Measurements from ENCODE around the gene SETD7.

The SETD7 gene

DNA sequence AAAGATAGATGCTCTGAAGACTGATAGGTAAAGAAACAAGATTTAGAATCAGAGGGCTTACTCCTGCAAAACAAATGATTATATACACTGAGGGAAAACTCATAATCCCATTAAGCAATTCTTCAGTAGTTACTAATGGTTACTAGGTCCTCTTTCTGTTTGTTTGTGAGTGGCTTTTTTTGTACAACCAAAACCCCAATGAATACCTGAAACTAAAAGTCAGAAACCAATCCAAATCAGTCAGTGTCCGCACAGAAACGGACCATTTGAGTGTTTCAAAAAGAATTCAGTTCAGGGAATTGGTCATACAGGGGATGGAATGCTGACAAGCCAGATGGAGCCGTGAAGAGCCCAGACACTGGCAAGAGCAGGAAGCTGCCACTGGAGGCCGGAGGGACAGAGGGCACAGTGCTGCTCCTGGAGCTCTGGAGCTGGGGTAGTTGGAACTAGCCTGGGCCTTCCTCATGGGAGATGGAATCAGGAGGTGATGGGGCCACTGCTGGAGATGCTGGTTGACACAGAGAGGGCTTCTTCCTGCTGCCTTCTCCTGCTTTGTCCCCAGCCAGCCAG lies 31.9 kb downstream of the SETD7 start:
- H3K27me3 ChIP-seq (ENCODE audit: insufficient read depth, low read length) = no peaks in the 10 kb centered on the region

DNA sequence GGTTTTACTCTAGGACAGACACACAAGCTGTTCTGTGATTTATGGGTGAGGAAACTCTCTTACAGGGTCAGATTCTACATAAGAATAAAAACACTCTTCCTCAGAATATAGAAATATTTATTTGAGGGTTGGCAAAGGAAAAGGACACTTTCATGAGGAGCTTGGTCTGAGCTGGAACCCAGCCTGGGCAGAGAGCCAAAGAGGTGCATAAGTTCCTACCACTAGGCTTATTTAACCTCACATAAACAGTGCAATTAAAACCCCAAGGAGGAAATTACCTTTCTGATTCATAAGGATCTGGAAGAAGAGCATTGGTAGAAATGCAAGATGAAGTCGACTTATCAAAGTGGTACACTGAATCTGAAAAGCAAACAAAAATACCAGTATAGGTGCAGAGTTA lies 32.9 kb downstream of the SETD7 start:
- Histone ChIP-seq H3K4me3 (ENCODE audit: low read length) (no peak overlapping the region), H3K27me3 (ENCODE audit: insufficient read depth, low read length) (no peaks in the 10 kb centered on the region), H3K4me1 (ENCODE audit: insufficient read depth, low read length) (no peaks in the 10 kb centered on the region), H3K9ac (ENCODE audit: low read depth, low read length) (no peak overlapping the region), H3K27ac (ENCODE audit: low read depth, low read length) (no peak overlapping the region), H3K9me3 (ENCODE audit: insufficient read depth, low read depth, low read length) (no peaks in the 10 kb centered on the region), H3K36me3 (ENCODE audit: insufficient read depth, low read length) (0 out of 2 replicates have a peak, but pooled peaks cover 3% of the 10 kb centered on the region)
- WGBS = 89% methylated on average over 1 of the region's 1 CpG

More for the DNA sequence above, 31.9 kb downstream of the SETD7 start:
- H3K4me3 ChIP-seq (ENCODE audit: low read length) = no peak overlapping the region
- H3K9ac ChIP-seq (ENCODE audit: low read depth, low read length) = no peak overlapping the region
- no peak overlapping the region for H3K27ac ChIP-seq (ENCODE audit: low read depth, low read length)
- no peaks in the 10 kb centered on the region for H3K4me1 ChIP-seq (ENCODE audit: insufficient read depth, low read length)
- WGBS = 89% methylated on average over 4 of the region's 4 CpGs
- H3K36me3 ChIP-seq (ENCODE audit: insufficient read depth, low read length) = peaks cover 7% of the 10 kb centered on the region; the same call in 1 of the 2 replicates
- H3K9me3 ChIP-seq (ENCODE audit: insufficient read depth, low read depth, low read length) = no peaks in the 10 kb centered on the region

DNA sequence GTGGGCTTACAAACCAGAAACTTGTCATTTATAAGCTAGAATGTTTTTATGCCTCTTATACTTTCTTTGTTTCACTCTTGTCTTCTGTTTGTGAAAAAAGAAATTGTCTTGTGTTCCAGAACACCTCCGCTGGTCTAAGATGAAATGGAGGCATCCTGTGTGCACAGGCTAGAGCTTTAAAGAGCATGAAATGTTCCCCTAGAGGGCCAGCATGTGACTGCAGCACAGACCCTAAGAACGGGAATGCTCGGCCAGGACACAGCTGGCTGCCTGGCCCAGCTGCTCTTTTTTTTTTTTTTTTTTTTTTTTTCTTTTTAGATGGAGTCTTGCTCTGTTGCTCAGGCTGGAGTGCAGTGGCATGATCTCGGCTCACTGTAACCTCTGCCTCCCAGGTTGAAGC lies 33.6 kb downstream of the SETD7 start:
- 84% methylated on average over 4 of the region's 4 CpGs for WGBS
- Histone ChIP-seq H3K9me3 (ENCODE audit: insufficient read depth, low read depth, low read length) (no peaks in the 10 kb centered on the region), H3K27me3 (ENCODE audit: insufficient read depth, low read length) (no peaks in the 10 kb centered on the region), H3K36me3 (ENCODE audit: insufficient read depth, low read length) (peaks cover 4% of the 10 kb centered on the region; the same call in 1 of the 2 replicates), H3K4me3 (ENCODE audit: low read length) (no peak overlapping the region), H3K4me1 (ENCODE audit: insufficient read depth, low read length) (no peaks in the 10 kb centered on the region), H3K9ac (ENCODE audit: low read depth, low read length) (no peak overlapping the region), H3K27ac (ENCODE audit: low read depth, low read length) (no peak overlapping the region)

DNA sequence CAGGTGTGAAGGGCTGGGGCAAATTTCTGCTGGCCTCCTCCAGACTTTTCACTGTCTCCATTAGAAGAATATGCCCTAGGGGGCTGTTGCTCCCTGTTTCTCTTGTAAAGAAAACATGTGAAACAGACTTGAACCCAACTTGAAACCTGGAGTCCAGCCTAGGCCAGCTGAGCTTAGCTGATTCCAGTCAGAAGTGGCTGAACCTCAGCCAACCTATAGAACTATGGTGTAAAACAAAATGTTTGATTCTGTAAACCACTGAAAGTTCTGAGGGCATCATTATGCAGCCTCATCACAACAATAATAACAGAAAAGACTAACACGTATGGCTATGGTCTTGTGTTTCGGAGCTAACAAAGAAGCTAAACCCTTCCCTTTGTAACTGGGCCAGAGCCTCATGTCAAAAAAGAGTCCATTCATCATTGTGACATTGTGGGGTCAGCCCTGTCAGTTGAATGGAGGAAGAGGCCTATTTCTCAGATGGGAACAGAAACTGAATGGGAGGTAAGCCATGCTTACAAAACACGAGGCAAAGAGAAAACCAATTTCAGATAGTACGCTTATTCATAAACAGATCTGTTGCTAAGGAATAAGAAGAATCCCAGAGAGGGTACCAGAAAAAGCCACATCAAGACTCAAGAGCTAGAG lies 34.1 kb downstream of the SETD7 start:
- 95% methylated on average over 4 of the region's 4 CpGs for WGBS
- no peaks in the 10 kb centered on the region for H3K27me3 ChIP-seq (ENCODE audit: insufficient read depth, low read length)
- H3K9ac ChIP-seq (ENCODE audit: low read depth, low read length) = no peak overlapping the region
- no peak overlapping the region for H3K4me3 ChIP-seq (ENCODE audit: low read length)
- peaks cover 4% of the 10 kb centered on the region; the same call in 1 of the 2 replicates for H3K36me3 ChIP-seq (ENCODE audit: insufficient read depth, low read length)
- no peaks in the 10 kb centered on the region for H3K4me1 ChIP-seq (ENCODE audit: insufficient read depth, low read length)
- H3K9me3 ChIP-seq (ENCODE audit: insufficient read depth, low read depth, low read length) = no peaks in the 10 kb centered on the region
- H3K27ac ChIP-seq (ENCODE audit: low read depth, low read length) = no peak overlapping the region

DNA sequence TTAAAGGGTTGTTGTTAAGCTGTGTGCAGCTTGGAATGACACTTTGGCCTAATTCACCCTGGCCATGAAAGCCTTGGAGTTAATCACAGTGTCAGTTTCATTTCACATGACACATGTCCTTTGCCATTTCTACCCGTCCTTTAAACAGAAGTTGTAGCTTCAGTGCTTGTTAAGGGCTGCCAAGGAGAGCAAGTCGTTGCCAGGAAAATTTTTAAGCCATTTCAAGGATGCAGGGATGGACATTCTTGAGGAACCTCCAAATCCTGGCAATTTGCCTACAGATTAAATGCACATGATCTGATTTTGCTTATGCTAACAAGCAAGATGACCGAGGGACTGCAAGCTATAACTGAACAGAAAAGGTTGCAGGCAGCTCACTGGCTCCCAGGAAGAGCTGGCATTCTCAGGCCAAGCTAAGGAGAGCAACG lies 40.5 kb downstream of the SETD7 start:
- Histone ChIP-seq H3K9ac (ENCODE audit: low read depth, low read length) (no peak overlapping the region), H3K4me3 (ENCODE audit: low read length) (no peak overlapping the region), H3K27me3 (ENCODE audit: insufficient read depth, low read length) (no peaks in the 10 kb centered on the region), H3K36me3 (ENCODE audit: insufficient read depth, low read length) (peaks cover 4% of the 10 kb centered on the region; the same call in 1 of the 2 replicates), H3K4me1 (ENCODE audit: insufficient read depth, low read length) (no peaks in the 10 kb centered on the region), H3K9me3 (ENCODE audit: insufficient read depth, low read depth, low read length) (no peaks in the 10 kb centered on the region), H3K27ac (ENCODE audit: low read depth, low read length) (no peak overlapping the region)
- 89% methylated on average over 4 of the region's 4 CpGs for WGBS

DNA sequence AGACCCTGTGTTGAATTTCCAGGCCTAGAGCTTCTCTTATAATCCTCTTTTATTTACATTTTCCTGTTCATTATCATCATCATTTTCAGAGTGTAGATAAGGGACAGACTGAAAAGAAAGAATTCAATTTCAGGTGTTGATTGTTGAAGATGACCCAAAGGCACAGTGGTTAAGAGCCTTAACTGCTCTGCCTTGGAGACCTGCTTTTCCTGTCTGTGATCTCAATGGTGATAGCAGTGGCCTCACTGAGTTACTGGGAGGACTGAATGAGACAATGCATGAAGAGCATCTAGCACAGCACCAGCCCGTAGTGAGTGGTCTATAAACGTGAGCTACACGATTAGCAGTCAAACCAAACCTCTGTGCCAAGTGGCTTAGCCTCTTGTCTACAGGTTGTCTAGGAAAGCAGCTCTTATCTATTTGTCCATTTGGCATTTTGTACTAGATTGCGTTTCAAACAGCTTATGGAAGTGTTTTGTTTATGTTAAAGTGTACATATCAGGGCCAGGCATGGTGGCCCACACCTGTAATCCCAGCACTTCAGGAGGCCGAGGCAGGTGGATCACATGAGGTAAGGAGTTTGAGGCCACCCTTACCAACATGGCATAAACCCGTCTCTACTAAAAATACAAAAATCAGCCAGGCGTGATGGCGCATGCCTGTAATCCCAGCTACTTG lies 41.5 kb downstream of the SETD7 start:
- Histone ChIP-seq H3K9me3 (ENCODE audit: insufficient read depth, low read depth, low read length) (no peaks in the 10 kb centered on the region), H3K27ac (ENCODE audit: low read depth, low read length) (no peak overlapping the region), H3K4me1 (ENCODE audit: insufficient read depth, low read length) (no peaks in the 10 kb centered on the region), H3K36me3 (ENCODE audit: insufficient read depth, low read length) (peaks cover 4% of the 10 kb centered on the region; the same call in 1 of the 2 replicates), H3K4me3 (ENCODE audit: low read length) (no peak overlapping the region), H3K27me3 (ENCODE audit: insufficient read depth, low read length) (no peaks in the 10 kb centered on the region), H3K9ac (ENCODE audit: low read depth, low read length) (no peak overlapping the region)
- WGBS = 96% methylated on average over 8 of the region's 8 CpGs

DNA sequence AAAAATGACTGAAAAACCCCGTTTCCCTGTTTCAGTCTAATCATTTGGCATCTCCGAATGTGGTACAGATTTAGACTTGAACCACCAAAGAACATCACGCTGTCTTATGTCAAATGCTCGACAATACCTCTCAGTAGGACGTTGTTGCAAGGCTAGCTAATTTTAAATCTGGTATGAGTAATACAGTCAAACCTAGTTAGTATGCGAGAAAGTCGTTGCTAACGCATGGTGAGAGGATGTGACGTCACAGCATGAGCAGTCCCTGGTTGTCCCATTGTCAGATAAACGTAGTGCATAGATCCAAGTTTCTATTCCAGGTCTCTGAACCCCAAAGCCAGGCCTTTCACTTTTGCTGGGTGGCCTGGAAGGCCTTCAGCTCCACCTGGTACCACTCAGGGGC lies 44.7 kb downstream of the SETD7 start:
- H3K9ac ChIP-seq (ENCODE audit: low read depth, low read length) = no peak overlapping the region
- H3K4me1 ChIP-seq (ENCODE audit: insufficient read depth, low read length) = no peaks in the 10 kb centered on the region; the same call in 1 of the 2 replicates
- H3K4me3 ChIP-seq (ENCODE audit: low read length) = no peak overlapping the region
- H3K36me3 ChIP-seq (ENCODE audit: insufficient read depth, low read length) = no peaks in the 10 kb centered on the region
- 85% methylated on average over 10 of the region's 10 CpGs for WGBS
- no peaks in the 10 kb centered on the region for H3K27me3 ChIP-seq (ENCODE audit: insufficient read depth, low read length)
- no peak overlapping the region for H3K27ac ChIP-seq (ENCODE audit: low read depth, low read length)
- no peaks in the 10 kb centered on the region for H3K9me3 ChIP-seq (ENCODE audit: insufficient read depth, low read depth, low read length)

DNA sequence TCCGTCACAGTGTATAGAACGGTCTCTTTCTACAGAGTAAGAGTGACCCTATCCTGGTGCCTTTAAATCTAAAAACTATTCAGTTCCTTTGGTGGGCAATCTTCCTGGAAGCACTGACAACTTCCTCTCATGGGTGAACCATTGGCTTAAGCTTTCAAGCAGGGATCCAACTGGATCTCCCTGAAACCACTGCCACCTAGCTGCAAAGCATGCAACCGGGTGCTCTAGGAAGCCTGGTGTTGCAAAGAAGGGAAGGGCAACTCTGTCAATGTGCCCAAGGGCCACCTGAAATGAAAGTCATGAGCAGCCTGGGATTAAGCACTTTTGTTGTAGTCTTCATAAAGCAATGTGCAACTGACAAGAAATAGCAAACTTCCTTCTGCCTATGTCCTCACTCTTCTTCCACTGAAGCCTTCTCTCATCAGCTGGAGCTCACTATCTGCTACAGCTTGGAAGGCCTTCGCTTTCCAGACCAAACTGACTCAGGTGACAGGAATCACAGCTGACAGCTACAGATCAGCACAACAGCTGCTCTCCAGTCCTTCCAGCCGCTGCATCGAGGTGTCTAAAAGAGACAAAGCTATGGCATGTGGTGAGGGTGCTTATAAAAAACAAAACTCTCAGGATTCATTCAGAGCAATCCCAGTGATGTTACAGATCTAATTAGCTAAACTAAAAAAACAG lies 46.1 kb downstream of the SETD7 start:
- Histone ChIP-seq H3K4me1 (ENCODE audit: insufficient read depth, low read length) (no peaks in the 10 kb centered on the region; the same call in 1 of the 2 replicates), H3K27me3 (ENCODE audit: insufficient read depth, low read length) (no peaks in the 10 kb centered on the region), H3K36me3 (ENCODE audit: insufficient read depth, low read length) (no peaks in the 10 kb centered on the region), H3K4me3 (ENCODE audit: low read length) (no peak overlapping the region), H3K9ac (ENCODE audit: low read depth, low read length) (no peak overlapping the region), H3K27ac (ENCODE audit: low read depth, low read length) (no peak overlapping the region), H3K9me3 (ENCODE audit: insufficient read depth, low read depth, low read length) (no peaks in the 10 kb centered on the region)
- WGBS = 83% methylated on average over 6 of the region's 6 CpGs

DNA sequence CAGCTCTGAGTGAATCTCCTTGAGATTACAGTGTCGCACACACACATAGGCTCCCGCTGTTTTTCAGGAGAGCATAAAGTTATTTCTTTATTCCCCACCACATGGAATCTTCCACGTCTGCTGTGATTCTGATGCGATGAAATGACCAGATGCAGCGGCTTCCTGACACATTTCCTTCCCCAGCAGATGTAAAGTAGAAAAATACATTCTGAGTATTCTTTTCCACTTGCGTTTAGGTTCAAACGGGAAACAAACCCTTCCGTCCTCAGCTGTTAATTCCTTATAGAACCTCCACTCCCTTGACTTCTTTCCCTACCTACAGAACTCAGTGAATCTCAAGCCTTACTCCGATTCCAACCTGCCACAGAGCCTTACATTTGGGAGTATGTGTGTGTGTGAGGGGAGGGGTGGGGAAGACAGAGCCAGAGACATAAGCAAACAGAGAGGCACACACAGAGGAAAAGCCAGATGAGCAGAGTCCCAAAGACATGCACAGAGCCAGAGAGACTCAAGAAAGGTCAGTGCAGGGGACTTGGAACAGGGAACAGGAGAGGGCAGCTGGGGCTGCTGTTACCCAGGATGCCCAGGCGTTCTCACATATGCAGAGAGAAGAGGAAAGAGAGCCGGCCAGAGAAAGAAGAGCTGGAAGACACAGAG lies 47.3 kb downstream of the SETD7 start:
- WGBS = 93% methylated on average over 11 of the region's 11 CpGs
- Histone ChIP-seq H3K4me1 (ENCODE audit: insufficient read depth, low read length) (no peaks in the 10 kb centered on the region; the same call in 1 of the 2 replicates), H3K9me3 (ENCODE audit: insufficient read depth, low read depth, low read length) (no peaks in the 10 kb centered on the region), H3K27me3 (ENCODE audit: insufficient read depth, low read length) (no peaks in the 10 kb centered on the region), H3K27ac (ENCODE audit: low read depth, low read length) (no peak overlapping the region), H3K4me3 (ENCODE audit: low read length) (no peak overlapping the region), H3K9ac (ENCODE audit: low read depth, low read length) (no peak overlapping the region), H3K36me3 (ENCODE audit: insufficient read depth, low read length) (no peaks in the 10 kb centered on the region)

DNA sequence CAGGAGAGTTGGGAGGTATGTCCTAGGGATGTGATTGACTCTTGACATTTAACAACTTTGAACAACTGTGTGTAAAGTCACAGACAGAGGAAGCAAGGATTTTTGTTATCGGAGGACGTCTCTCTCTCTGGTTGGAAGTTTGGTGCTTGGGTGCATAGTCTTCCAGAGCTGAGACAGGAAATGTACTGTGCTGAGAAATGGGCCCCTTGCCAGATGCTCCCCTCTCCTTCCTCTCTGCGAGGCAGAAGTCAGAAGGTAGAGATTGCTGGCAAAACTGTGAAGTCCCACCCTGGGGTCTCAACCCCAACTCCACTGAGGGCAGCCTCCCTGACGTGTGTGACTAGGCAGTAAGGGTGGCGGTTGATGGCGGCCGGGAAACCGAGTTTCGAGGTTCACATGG lies 49.2 kb downstream of the SETD7 start:
- 91% methylated on average over 9 of the region's 9 CpGs for WGBS
- no peaks in the 10 kb centered on the region; the same call in 1 of the 2 replicates for H3K4me1 ChIP-seq (ENCODE audit: insufficient read depth, low read length)

More for the DNA sequence above, 49.2 kb downstream of the SETD7 start:
- H3K4me3 ChIP-seq (ENCODE audit: low read length) = no peak overlapping the region
- H3K9ac ChIP-seq (ENCODE audit: low read depth, low read length) = no peak overlapping the region
- H3K9me3 ChIP-seq (ENCODE audit: insufficient read depth, low read depth, low read length) = no peaks in the 10 kb centered on the region
- H3K27me3 ChIP-seq (ENCODE audit: insufficient read depth, low read length) = no peaks in the 10 kb centered on the region
- no peak overlapping the region for H3K27ac ChIP-seq (ENCODE audit: low read depth, low read length)
- no peaks in the 10 kb centered on the region for H3K36me3 ChIP-seq (ENCODE audit: insufficient read depth, low read length)

All from HUES64 (cell line).